Mammary epithelial cell (primary cell): ENCODE measurements around the gene STAC2.

ENCODE experiments used
- CTCF ChIP-seq, 2 donors: IDR thresholded peaks in 1 of 2; conservative IDR thresholded peaks in 1 of 2; 2 replicates each; pipeline ENCODE4 v1.5.1; 2011 to 2012; ENCODE audit warnings: inconsistent platforms in 2 of 2, low read length in 2 of 2, mild to moderate bottlenecking in 2 of 2, control low read depth in 1 of 2, low read depth in 1 of 2; ENCODE audit not compliant: insufficient read depth in 1 of 2; ENCODE audit errors: extremely low read depth in 1 of 2
- EZH2 ChIP-seq: IDR thresholded peaks from 2 replicates; pipeline ENCODE4 v1.6.1; 2012; ENCODE audit warnings: low read length, inconsistent platforms, borderline replicate concordance

- TF ChIP-seq EZH2 = no peak
- peak; percentile 82 to 89 for TF ChIP-seq CTCF (conservative IDR thresholded peaks at IDR 0.05 in 1 of 2, IDR thresholded peaks at IDR 0.05 in 1 of 2; ENCODE audit: extremely low read depth in 1 of 2, insufficient read depth in 1 of 2, low read depth in 1 of 2, low read length in 2 of 2)
Measured at GRCh38 chr17:39235555-39236449, 10.1 kb upstream of the STAC2 start.
